ENCODE results near the gene USP32.

USP32 gene

DNA sequence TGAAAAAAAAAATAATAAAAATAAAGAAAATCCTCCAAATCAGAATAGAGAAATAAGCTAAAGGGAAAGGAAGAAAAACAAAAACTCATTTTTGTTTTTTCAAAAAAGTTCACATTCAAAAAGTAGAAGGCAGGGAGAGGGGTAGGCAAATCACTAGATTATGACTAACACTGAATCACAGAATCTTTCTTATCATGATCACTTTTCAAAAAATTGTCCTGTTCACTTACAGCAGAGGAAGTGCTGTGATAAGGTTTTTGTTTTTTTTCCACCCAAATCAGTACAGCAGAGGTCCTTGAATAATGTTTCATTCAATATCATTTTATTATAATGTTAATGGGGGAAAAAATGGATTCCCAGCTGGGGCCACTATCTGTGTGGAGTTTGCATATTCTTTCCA lies 135.8 kb downstream of the USP32 start:
- no peak overlapping the region for H3K4me3 ChIP-seq (replicated peaks in 1 of 2; ENCODE audit: low read depth in 2 of 2, low read length in 2 of 2)
- no peak for DNase-seq (ENCODE audit: low read depth in 2 of 2)
- TF ChIP-seq CTCF (IDR thresholded peaks at IDR 0.05; ENCODE audit: low read depth, low read length) = no peak

DNA sequence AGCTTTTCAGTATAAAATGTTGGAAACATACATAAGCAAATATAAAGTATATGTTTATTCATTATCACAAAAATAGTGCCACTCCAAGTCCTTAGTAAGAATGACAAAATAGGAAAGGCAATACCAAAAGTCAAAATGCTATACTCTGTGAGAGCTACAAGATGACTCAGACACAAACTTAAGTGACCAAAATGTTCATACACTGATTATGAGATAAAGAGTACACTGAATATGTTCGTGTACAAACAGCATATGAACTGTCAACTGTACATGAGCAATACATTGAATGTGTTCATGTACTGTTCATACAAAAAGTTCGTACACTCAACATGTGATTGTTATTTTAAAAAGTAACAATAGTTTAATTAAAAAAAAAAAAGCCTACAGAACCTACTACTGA lies 138.9 kb downstream of the USP32 start:
- no peak overlapping the region for H3K4me3 ChIP-seq (replicated peaks in 1 of 2; ENCODE audit: low read depth in 2 of 2, low read length in 2 of 2)
- peak in 1 of 2 donors; percentile 31 for DNase-seq (ENCODE audit: low read depth in 2 of 2)
- TF ChIP-seq CTCF (IDR thresholded peaks at IDR 0.05; ENCODE audit: low read depth, low read length) = no peak

DNA sequence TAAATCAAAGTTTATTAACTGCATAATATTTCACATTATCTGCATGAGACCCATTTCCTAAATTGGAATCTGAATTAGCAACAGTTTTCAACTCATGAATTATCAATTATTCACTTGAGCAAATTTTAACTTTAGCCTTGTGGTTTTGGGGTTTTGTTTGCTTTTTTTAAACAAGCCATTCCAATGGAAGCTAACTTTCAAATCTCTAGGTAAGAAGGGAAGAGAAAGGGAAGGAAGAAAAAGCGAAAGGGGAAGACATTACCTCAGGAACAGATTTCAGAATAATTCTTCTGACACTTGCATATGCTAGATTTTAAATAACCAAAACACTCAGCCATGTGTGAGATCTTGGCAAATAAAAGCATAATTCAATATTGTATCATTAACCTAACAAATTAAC lies 139.5 kb downstream of the USP32 start:
- no peak for DNase-seq (ENCODE audit: low read depth in 2 of 2)
- no peak overlapping the region for H3K4me3 ChIP-seq (replicated peaks in 1 of 2; ENCODE audit: low read depth in 2 of 2, low read length in 2 of 2)
- no peak for TF ChIP-seq CTCF (IDR thresholded peaks at IDR 0.05; ENCODE audit: low read depth, low read length)

GRCh38 chr17:60249290-60249826 lies 142.6 kb downstream of the USP32 start:
- peak; percentile 45 to 70 for DNase-seq (ENCODE audit: low read depth in 2 of 2)
- no peak for TF ChIP-seq CTCF (IDR thresholded peaks at IDR 0.05; ENCODE audit: low read depth, low read length)
- H3K4me3 ChIP-seq (replicated peaks in 1 of 2; ENCODE audit: low read depth in 2 of 2, low read length in 2 of 2) = no peak overlapping the region

DNA sequence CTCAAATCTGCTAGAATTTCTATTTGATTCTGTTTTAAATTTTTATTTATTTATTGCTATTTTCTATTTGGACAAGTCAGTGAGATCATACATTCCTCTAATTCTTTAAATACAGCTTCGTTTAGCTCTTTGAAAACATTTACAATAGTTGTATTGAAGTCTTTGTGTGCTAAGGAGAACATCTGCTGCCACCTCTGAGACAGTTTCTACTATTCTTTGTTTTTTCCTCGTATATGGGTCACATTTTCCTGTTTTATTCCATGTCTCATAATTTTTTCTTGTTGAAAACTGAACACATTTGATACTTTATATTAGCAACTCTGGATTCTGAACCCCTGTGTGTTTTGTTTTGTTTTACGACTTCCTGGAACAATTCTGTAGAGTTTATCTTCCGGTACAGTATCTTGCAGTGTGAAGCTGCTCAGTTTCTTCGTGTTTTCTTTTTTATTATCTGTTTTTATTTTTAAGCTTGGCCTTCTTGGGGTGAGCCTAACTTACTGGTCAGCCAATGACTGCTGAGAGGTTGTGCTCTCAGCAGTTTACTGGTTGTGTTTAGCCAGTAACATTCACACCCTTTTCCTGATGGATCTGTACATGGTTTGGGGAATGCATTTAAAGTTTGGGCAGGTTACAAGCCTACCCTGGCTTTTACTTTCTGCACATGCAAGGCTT lies 143.2 kb downstream of the USP32 start:
- no peak for TF ChIP-seq CTCF (IDR thresholded peaks at IDR 0.05; ENCODE audit: low read depth, low read length)
- H3K4me3 ChIP-seq (replicated peaks in 1 of 2; ENCODE audit: low read depth in 2 of 2, low read length in 2 of 2) = no peak overlapping the region
- DNase-seq (ENCODE audit: low read depth in 2 of 2) = peak in 1 of 2 donors; percentile 17

- no peak for TF ChIP-seq CTCF (IDR thresholded peaks at IDR 0.05; ENCODE audit: low read depth, low read length)
- H3K4me3 ChIP-seq (replicated peaks in 1 of 2; ENCODE audit: low read depth in 2 of 2, low read length in 2 of 2) = no peak overlapping the region
- DNase-seq (ENCODE audit: low read depth in 2 of 2) = no peak
Measured at GRCh38 chr17:60247836-60248461, 144.0 kb downstream of the USP32 start.
